ENCODE results near the gene SLC7A10.

The SLC7A10 gene

GRCh38 chr19:33254245-33254824 is 28.7 kb upstream of the SLC7A10 start:
- no peak for DNase-seq (ENCODE audit: low read depth in 2 of 2)

GRCh38 chr19:33252971-33253370 is 27.3 kb upstream of the SLC7A10 start:
- no peak for DNase-seq (ENCODE audit: low read depth in 2 of 2)

DNA sequence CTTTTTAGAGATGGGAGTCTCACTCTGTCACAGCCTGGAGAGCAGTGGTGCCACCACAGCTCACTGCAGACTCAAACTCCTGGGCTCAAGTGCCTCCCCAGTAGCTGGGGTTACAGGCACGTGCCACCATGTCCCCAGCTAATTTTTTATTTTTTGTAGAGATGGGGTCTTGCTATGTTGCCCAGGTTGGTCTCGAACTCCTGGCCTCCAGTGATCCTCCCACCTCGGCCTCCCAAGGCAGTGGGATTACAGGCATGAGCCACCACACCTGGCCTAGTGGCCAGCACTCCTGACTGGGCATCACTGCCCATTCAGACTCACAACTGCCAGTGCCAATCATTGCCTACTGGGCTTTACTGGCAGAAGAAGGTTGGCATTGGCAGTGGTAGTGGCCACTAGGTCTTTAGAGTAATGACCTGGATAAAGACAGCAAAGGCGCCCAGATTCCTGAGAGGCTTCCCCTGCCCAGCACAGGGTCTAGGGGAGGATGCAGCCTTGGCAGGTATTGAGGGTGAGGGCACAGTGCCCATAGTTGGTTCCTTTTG is 26.8 kb upstream of the SLC7A10 start:
- DNase-seq (ENCODE audit: low read depth in 2 of 2) = no peak

- DNase-seq (ENCODE audit: low read depth in 2 of 2) = no peak
Measured at GRCh38 chr19:33251526-33252090, 26.0 kb upstream of the SLC7A10 start.

DNA sequence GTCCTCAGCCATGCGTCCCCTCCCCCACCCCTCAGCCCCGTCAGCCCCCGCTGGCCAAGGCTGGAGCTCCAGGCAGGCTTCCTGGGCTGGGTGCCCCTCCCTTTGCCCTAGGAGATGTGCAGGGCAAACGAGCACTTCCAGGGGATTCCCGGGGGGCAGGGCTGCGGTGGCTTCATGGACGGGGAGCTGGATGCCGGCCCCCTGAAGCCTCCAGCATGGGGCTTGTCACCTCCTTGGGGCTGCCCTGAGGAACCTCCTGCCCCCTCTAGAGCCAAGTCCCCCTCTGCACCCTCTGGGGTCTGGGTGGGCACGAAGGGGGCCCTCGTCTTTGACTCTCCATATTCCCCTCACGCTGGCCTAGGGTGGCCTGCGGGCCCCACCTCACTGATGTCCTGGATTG is 25.4 kb upstream of the SLC7A10 start:
- DNase-seq (ENCODE audit: low read depth in 2 of 2) = no peak

GRCh38 chr19:33250500-33250899 is 24.9 kb upstream of the SLC7A10 start:
- no peak for DNase-seq (ENCODE audit: low read depth in 2 of 2)

DNA sequence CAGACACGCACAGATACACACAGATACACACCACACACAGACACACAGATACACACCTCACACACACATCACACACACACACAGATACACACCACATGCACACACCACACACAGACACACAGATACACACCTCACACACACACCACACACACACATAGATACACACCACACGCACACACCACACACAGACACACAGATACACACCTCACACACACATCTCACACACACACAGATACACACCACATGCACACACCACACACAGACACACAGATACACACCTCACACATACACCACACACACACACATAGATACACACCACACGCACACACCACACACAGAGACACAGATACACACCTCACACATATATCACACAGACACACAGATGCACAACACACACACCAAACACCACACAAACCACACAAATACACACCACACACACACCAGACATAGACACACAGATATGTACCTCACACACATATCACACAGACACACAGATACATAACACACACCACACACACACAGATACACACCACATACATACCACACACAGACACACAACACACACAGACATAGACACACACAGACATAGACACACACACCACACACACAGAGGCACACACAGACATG is 24.2 kb upstream of the SLC7A10 start:
- no peak for DNase-seq (ENCODE audit: low read depth in 2 of 2)

GRCh38 chr19:33248954-33249613 is 23.4 kb upstream of the SLC7A10 start:
- DNase-seq (ENCODE audit: low read depth in 2 of 2) = no peak

DNA sequence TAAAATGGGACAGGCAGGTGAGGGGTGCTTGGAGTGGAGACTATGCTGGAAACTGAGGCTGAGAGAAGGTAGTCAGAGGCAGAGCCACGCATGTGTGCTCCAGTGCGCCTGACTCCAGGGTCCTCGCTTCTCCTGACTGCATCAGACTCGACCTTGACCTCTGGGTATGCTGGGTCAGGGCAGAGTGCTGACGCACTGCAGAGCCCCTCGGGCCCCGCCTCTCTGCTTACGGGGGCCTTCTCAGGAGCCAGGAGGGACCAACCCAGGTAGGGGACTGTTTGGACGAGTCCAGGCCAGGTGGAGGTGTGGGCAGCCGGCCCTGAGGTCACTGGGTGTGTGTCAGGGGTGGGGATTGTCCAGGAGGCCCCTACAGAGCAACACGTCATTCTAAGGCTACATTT is 22.9 kb upstream of the SLC7A10 start:
- no peak for DNase-seq (ENCODE audit: low read depth in 2 of 2)

DNA sequence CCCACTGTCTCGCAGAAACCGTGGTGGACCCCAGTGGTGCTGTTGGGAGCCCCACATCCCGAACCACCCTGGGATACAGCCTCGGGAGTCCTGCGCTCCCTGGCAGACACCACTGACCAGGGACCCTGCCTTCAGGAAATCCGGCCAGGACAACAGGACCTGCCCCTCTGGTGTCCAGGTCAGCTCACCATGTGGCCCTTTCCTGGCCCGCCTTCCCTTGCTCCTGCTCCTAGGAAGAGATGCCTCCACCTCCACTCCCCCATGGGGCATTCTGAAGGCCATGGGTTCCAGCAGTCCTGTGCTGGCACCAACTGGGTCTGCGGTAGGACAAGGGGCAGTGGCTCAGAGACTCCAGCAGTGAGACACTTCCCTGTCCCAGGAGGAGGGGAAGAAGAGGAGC is 22.5 kb upstream of the SLC7A10 start:
- DNase-seq (ENCODE audit: low read depth in 2 of 2) = no peak

DNA sequence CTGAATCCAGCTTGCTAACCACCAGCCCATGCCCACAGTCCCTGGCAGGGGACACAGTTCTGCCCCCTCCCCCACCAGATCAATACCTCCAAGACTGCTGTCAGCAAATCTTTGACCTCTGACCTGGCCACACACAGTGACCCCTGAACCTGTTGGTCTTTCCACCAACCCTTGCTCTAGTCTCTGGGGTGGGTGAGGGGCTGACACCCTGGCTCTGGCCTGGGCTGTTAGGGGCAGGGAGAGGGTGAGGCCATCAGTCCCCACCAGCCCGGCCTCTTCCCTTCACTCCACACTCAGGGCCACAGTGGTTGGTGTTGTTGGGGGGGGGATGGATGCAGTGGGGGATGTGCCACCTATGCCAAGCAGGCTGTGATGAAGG is 21.8 kb upstream of the SLC7A10 start:
- no peak for DNase-seq (ENCODE audit: low read depth in 2 of 2)

DNA sequence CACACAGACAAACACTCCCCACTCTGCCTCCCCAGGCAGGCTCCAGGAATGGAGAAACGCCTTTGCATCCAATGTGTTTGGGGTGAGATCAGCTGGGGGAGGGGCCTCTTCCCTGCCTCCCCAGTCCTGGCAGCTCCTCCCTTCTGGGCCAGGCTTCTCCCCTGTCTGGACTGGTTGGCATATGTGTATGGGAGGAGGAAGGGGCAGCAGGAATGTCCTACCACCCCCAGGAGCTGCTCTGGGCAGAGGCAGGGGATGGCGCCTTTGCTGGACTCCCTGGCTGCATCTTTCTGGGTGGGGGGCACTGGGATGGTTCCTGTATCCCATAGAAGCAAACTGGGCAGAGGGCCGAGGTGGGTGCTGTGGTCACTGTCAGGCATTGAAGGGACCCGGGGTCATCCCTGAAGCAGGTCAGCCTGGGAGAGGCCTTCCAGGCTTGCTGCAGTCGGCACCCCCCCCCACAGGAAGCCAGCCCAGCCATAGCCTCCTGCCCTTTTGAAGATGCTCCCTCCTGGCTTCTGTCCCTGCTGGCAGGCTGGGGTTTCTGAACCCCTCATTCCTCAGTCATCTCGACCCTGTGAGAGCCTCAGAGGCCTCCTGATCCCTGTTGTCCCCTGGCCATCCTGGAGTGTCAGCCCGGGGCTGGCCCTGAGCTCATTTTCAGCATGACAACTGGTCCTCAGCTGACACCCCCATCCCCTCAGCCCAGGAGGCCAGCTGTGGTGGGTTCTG is 21.2 kb upstream of the SLC7A10 start:
- DNase-seq (ENCODE audit: low read depth in 2 of 2) = no peak

DNA sequence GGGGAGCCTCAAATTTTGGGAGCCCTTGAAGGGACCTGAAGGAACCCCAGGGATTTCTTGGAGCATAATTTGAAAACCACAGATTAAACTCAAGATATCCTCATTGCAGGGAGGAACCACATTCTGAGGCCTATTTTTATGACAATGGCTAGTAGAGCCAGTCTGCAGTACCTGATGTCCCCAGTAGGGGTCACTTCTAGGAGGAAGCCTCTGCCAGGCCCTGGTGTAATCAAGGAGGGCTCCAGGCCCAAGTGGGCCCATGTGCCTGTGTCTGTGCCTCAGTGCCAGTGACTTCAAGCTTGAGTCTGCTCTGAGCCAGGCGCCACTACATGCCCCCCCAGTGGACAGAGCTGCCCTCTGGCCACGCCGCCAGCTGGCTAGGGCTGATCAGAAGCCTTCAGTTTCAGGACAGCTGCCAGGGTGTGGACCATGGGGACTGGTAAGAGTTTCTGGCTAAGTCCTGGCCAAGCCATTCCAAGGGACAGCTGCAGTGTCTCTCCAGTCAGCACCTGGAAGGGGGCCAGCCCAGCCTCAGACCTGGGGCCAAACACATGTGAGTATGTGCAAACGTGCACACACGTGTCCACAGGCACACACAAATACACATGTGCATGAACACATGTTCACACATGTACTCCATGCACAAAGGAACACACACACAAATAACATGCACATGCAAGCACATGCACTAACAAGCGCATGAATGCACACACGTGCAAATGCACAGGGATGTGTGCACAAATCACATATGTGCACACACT is 20.5 kb upstream of the SLC7A10 start:
- no peak for DNase-seq (ENCODE audit: low read depth in 2 of 2)

DNA sequence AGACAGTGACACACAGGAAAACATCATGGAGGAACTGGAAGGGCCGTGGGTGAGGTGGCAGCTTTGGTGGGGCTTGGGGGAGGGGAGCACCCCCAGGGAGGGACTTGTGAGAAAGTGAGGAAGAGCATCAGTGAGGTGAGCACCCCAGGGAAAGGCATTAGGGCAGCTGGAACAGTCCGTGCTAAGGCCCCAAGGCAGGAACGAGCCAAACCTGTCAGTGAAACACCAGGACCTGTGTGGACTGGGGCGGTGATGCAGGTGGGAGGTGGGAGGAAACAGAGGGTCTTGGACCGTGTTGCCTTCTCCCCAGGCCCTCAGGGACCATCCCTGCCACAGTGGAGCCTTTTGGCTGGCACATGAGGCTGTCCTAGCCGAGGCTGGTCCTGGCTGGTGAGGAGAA is 17.3 kb upstream of the SLC7A10 start:
- no peak for DNase-seq (ENCODE audit: low read depth in 2 of 2)

DNA sequence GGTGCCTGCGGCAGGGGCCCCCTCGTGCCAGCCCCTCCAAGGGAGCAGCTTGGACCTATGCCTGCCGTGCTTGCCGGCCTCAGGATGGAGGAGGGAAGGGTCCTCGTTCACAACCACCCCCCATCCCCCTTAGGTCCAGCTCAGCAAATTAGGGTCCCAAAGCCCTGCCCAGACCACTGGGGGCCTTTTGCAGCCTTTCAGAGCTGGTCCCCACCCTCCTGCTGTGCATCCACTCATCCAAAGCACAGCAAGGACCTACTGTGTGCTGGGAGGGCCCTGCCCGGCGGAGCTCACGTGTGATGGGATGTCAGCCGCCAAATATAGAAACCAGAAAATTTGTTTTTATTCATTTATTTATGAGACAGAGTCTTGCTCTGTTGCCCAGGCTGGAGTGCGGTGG is 16.5 kb upstream of the SLC7A10 start:
- no peak for DNase-seq (ENCODE audit: low read depth in 2 of 2)

DNA sequence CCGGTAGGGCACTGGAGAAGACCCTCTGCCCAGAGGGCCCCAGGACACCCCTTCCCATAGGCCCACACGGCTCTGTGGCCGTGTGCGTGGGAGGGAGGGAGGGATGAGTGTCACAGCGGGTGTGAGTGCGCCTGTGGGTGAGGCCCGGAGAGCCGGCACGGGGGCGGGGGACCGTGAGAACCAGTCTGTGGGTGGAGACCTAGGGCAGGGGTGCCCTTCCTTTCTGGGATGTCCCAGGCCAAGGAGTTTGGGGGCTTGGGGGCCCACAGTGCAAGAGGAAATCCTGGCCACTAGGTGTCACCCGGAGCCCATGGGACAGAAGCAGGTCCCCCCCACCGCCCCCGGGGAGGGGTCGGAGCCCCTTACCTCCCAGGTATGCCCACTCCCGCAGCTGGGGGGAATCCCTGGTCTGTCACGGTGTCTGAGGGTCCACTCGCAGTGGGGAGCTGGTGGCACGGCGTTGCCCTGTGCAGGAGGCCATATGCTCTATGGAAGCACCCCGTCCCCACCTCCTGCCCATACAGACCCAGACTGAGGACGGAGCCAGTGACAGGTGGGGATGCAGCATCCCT is 16.0 kb upstream of the SLC7A10 start:
- no peak for DNase-seq (ENCODE audit: low read depth in 2 of 2)

DNA sequence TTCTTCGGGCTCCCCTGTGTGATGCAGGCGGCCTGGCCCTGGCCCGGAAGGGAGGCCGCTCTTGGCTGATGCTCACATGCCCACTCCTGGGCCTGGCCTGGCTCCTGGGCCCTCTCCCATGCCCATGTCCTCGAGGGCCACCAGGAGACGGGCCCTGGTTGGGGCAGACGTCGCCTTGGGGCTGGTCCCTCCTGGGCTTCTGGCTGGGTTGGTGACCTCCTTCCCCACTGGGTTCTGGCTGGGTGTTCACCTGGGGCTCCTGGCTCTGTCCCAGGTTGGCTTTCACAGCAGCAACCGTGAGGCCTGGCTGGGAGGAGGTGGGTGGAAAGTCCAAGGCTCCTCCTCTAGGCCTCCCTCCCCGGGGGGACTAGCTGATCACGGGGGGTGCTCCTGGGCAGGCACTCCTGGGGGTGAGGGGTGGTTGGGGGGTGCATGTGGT is 15.5 kb upstream of the SLC7A10 start:
- no peak for DNase-seq (ENCODE audit: low read depth in 2 of 2)

DNA sequence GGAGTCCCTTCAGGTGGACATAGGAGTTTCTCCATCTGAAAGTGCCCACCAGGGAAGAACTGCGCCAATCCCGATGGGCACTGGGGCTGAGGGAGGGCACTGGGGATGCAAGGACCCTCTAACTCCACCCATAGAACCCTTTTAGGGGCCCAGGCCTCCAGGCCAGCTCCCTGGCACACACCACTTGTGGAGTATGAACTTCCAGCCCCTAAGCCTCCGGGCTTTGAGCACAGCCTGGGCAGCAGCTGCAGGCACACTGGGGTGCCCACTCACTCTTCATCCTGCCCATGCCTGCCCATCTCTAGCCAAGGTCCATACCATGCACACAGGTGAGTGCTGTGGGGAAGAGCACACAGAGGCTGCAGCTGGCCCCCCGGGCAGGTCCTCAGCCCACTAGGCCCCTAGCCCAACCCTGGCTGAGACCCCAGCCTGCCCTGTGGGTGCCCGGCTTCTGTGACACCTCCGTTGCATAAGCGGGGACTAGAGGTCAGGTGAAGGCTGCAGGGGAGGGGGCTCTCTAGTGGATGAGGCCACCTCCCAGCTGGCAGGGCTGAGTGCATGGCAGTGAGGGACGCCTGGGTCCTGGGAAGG is 14.6 kb upstream of the SLC7A10 start:
- no peak for DNase-seq (ENCODE audit: low read depth in 2 of 2)

- no peak for DNase-seq (ENCODE audit: low read depth in 2 of 2)
Measured at GRCh38 chr19:33239223-33239975, 13.7 kb upstream of the SLC7A10 start.

Data from fibroblast of skin of left biceps (primary cell).